ENCODE results near the gene EIF5B.

- TF ChIP-seq, protein P1, sequence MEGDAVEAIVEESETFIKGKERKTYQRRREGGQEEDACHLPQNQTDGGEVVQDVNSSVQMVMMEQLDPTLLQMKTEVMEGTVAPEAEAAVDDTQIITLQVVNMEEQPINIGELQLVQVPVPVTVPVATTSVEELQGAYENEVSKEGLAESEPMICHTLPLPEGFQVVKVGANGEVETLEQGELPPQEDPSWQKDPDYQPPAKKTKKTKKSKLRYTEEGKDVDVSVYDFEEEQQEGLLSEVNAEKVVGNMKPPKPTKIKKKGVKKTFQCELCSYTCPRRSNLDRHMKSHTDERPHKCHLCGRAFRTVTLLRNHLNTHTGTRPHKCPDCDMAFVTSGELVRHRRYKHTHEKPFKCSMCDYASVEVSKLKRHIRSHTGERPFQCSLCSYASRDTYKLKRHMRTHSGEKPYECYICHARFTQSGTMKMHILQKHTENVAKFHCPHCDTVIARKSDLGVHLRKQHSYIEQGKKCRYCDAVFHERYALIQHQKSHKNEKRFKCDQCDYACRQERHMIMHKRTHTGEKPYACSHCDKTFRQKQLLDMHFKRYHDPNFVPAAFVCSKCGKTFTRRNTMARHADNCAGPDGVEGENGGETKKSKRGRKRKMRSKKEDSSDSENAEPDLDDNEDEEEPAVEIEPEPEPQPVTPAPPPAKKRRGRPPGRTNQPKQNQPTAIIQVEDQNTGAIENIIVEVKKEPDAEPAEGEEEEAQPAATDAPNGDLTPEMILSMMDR (conservative IDR thresholded peaks at IDR 0.05; ENCODE audit: low read length): no peak
- TF ChIP-seq EZH2phosphoT487 (IDR thresholded peaks at IDR 0.05; ENCODE audit: borderline replicate concordance): no peak
These were observed 99.7 kb downstream of the EIF5B start for GRCh38 chr2:99436874-99437273.
